Tibial nerve (tissue), 4 donors: ENCODE measurements around the gene SLC51A. TPM values are rescaled to one million over a fixed set of nuclear protein-coding genes. Genes with fewer than 3 reads are reported as not detected.
"Not testable (repeated sequence)": the region's sequence is repeated elsewhere in the genome, so short reads cannot be mapped to it uniquely, and the experiment has no call there.

ENCODE experiments used
- DNase-seq, 2 donors: peaks; one replicate each; pipeline ENCODE4 v3.0.0-alpha.2; 2019; ENCODE audit warnings: low spot score in 2 of 2
- H3K27ac ChIP-seq, 4 donors: fragments of 200-600 bp; sonication (generic) in 3 of 4; one replicate each; pipeline ENCODE4 v1.5.1; 2017 to 2019; ENCODE audit warnings: mild to moderate bottlenecking in 1 of 4
- H3K27me3 ChIP-seq, 2 donors: fragments of 200-600 bp; sonication (generic) in 1 of 2; one replicate each; pipeline versions ENCODE4 v1.5.1 to v1.6.0; 2017 to 2019
- H3K36me3 ChIP-seq, 3 donors: fragments of 200-600 bp; sonication (generic); one replicate each; pipeline ENCODE4 v1.5.1; 2018 to 2019
- H3K4me1 ChIP-seq, 4 donors: fragments of 200-600 bp; sonication (generic) in 3 of 4; one replicate each; pipeline ENCODE4 v1.5.1; 2017 to 2019
- H3K4me3 ChIP-seq, 4 donors: fragments of 200-600 bp; sonication (generic) in 3 of 4; one replicate each; pipeline ENCODE4 v1.5.1; 2017 to 2019; ENCODE audit warnings: mild to moderate bottlenecking in 1 of 4, moderate library complexity in 1 of 4
- H3K9me3 ChIP-seq, 4 donors: fragments of 200-600 bp; sonication (generic) in 3 of 4; one replicate each; pipeline ENCODE4 v1.5.1; 2017 to 2019
- EP300 ChIP-seq, 2 donors: sonication (generic); formaldehyde crosslinking; IDR thresholded peaks; one replicate each; pipeline ENCODE4 v1.6.1; 2017; ENCODE audit warnings: antibody characterized with exemption in 2 of 2, mild to moderate bottlenecking in 1 of 2
- POLR2A ChIP-seq, 2 donors: fragments of 450-650 bp; IDR thresholded peaks; one replicate each; pipeline ENCODE4 v1.6.1; 2017; ENCODE audit warnings: antibody characterized with exemption in 2 of 2, mild to moderate bottlenecking in 2 of 2, moderate library complexity in 2 of 2
- WGBS, 2 donors: methylation state at CpG; one replicate each; pipeline ENCODE4 v1.1.5; 2018; 5-methylcytosine and 5-hydroxymethylcytosine counted together
- total RNA-seq, 4 donors: library from RNA; depleted of rRNA; stranded (reverse); fragments of >200 nt; gene quantifications; one replicate each; pipeline ENCODE4 v1.1.0, GENCODE V29; 2016
- TF ChIP-seq, protein P1 (sequence below), 5 experiments: fragments of 200-600 bp in 3 of 5; fragments of 450-650 bp in 2 of 5; sonication (generic) in 3 of 5; IDR thresholded peaks; one replicate each; pipeline ENCODE4 v1.5.1; 2016 to 2019; ENCODE audit warnings: antibody characterized with exemption in 5 of 5, mild to moderate bottlenecking in 3 of 5, moderate library complexity in 2 of 5

Gene SLC51A
- total RNA-seq, 4 donors from 2014 or later: 0.30 to 0.66 TPM; not detected in 2

DNA sequence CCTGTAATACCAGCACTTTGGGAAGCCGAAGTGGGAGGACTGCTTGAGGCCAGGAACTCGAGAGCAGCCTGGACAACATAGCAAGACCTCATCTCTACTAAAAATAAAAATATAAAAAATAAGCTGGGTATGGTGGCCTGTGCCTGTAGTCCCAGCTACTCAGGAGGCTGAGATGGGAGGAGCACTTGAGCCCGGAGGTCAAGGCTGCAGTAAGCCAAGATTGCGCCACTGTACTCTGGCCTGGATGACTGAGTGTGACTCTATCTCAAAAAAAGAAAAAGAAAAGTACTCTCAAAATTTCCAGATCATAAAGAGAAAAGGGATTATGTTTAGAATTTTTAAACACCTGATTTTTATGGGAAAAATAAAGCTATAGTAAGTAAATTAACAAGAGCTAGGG, 24.1 kb downstream of the SLC51A start:
- Histone ChIP-seq H3K27ac (no peak overlapping the region), H3K4me3 (no peak overlapping the region), H3K9me3 (no peaks in the 10 kb centered on the region), H3K4me1 (peaks cover 0 to 3% (median 0%) of the 10 kb centered on the region in 4 donors), H3K27me3 (no peaks in the 10 kb centered on the region), H3K36me3 (peaks cover 0 to 81% (median 13%) of the 10 kb centered on the region in 3 donors)
- DNase-seq: no peak
- no peak for TF ChIP-seq POLR2A (IDR thresholded peaks at IDR 0.05)
- no peak for TF ChIP-seq EP300 (IDR thresholded peaks at IDR 0.05)
- TF ChIP-seq, protein P1, sequence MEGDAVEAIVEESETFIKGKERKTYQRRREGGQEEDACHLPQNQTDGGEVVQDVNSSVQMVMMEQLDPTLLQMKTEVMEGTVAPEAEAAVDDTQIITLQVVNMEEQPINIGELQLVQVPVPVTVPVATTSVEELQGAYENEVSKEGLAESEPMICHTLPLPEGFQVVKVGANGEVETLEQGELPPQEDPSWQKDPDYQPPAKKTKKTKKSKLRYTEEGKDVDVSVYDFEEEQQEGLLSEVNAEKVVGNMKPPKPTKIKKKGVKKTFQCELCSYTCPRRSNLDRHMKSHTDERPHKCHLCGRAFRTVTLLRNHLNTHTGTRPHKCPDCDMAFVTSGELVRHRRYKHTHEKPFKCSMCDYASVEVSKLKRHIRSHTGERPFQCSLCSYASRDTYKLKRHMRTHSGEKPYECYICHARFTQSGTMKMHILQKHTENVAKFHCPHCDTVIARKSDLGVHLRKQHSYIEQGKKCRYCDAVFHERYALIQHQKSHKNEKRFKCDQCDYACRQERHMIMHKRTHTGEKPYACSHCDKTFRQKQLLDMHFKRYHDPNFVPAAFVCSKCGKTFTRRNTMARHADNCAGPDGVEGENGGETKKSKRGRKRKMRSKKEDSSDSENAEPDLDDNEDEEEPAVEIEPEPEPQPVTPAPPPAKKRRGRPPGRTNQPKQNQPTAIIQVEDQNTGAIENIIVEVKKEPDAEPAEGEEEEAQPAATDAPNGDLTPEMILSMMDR (IDR thresholded peaks at IDR 0.05): no peak
- WGBS, 2 donors: 94 to 95% methylated on average over 4 of the region's 4 CpGs

DNA sequence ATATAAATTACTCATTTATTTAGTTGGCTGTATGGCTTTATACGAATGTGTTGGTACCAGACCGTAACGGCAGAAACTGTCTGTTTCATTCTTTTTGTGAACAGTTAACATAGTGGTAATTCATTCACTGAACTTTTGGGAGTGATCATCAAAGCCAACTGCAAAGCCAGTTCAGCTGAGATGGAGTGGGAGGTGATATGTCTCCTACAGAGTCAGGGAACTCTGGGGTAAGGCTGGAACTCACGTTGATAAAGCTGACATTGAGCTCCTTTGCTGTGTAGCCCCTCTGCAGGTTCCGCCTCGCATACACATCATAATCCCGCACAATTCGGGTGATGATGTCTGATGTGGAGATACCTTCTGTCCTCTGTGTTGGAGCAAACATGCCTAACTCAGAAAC, 25.4 kb downstream of the SLC51A start:
- H3K27me3 ChIP-seq: no peaks in the 10 kb centered on the region
- H3K36me3 ChIP-seq: peaks cover 0 to 90% (median 14%) of the 10 kb centered on the region in 3 donors
- H3K9me3 ChIP-seq: no peaks in the 10 kb centered on the region
- WGBS, 2 donors: 83 to 86% methylated on average over 8 of the region's 8 CpGs
- DNase-seq: no peak
- H3K4me1 ChIP-seq: no peaks in the 10 kb centered on the region
- no peak overlapping the region for H3K4me3 ChIP-seq
- no peak overlapping the region for H3K27ac ChIP-seq
- TF ChIP-seq EP300 (IDR thresholded peaks at IDR 0.05) (no peak), POLR2A (IDR thresholded peaks at IDR 0.05) (no peak)
- TF ChIP-seq, protein P1 (IDR thresholded peaks at IDR 0.05): no peak

DNA sequence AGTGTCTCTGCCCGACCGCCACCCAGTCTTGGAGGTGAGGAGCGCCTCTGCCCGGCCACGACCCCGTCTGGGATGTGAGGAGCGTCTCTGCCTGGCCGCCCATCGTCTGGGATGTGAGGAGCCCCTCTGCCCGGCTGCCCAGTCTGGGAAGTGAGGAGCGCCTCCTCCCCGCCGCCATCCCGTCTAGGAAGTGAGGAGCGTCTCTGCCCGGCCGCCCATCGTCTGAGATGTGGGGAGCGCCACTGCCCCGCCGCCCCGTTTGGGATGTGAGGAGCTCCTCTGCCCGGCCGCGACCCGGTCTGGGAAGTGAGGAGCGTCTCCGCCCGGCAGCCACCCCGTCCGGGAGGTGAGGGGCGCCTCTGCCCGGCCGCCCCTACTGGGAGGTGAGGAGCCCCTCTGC, 27.8 kb downstream of the SLC51A start:
- not testable (repeated sequence) for DNase-seq, H3K4me1 ChIP-seq, H3K4me3 ChIP-seq, H3K9me3 ChIP-seq, H3K27me3 ChIP-seq, H3K27ac ChIP-seq
- 97 to 99% methylated on average over 28 to 32 of the region's 34 CpGs for WGBS, 2 donors
- H3K36me3 ChIP-seq: peaks cover 0 to 86% (median 16%) of the 10 kb centered on the region in 3 donors

DNA sequence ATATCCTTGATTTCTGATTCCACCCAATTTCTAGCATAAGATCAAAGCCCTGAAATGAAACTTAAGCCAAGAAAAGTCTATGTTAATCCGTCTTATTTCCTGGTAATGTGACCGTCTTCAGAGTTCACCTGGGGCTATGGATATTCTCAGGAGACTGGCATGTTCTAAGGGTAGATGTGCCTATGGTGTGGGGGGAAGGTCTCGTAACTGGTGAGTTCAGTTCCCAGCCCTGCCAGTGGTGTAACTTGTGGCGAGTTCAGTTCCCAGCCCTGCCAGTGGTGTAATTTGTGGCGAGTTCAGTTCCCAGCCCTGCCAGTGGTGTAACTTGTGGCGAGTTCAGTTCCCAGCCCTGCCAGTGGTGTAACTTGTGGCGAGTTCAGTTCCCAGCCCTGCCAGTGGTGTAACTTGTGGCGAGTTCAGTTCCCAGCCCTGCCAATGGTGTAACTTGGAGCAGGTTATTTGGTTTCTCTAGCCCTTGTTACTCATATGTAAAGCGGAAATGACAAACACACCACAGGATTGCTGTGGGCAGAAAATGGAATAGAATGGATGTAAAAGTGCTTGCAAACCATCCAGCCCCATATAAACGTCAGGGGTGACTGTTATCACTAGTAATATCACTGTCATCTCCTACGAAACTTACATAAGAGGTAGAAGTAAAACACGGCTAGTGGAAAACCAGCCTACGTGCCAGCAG, 30.4 kb downstream of the SLC51A start:
- no peaks in the 10 kb centered on the region for H3K9me3 ChIP-seq
- no peaks in the 10 kb centered on the region for H3K27me3 ChIP-seq
- no peak for TF ChIP-seq POLR2A (IDR thresholded peaks at IDR 0.05)
- no peak for TF ChIP-seq EP300 (IDR thresholded peaks at IDR 0.05)
- DNase-seq: no peak
- no peaks in the 10 kb centered on the region for H3K4me1 ChIP-seq
- H3K4me3 ChIP-seq: no peak overlapping the region
- H3K27ac ChIP-seq: no peak overlapping the region
- WGBS, 2 donors: 88 to 95% methylated on average over 13 of the region's 13 CpGs
- peaks cover 0 to 61% (median 16%) of the 10 kb centered on the region in 3 donors for H3K36me3 ChIP-seq

DNA sequence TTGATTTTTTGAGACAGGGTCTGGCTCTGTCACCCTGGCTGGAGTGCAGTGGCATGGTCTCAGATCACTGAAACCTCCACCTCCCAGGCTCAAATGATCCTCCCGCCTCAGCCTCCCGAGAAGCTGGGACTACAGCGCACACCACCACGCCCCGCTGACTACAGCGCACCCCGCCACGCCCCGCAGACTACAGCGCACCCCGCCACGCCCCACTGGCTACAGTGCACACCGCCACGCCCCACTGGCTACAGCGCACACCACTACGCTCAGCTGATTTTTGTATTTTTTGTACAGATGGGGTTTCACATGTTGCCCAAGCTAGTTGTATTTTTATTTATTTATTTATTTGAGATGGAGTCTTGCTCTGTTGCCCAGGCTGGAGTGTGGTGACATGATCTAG, 35.6 kb downstream of the SLC51A start:
- TF ChIP-seq POLR2A (IDR thresholded peaks at IDR 0.05): no peak
- TF ChIP-seq, protein P1 (IDR thresholded peaks at IDR 0.05): no peak
- H3K36me3 ChIP-seq: peaks cover 0 to 48% (median 6%) of the 10 kb centered on the region in 3 donors
- H3K9me3 ChIP-seq: no peaks in the 10 kb centered on the region
- H3K27ac ChIP-seq: no peak overlapping the region
- no peak overlapping the region for H3K4me3 ChIP-seq
- no peaks in the 10 kb centered on the region for H3K27me3 ChIP-seq
- no peak for DNase-seq
- no peaks in the 10 kb centered on the region for H3K4me1 ChIP-seq
- 94 to 97% methylated on average over 16 of the region's 16 CpGs for WGBS, 2 donors

DNA sequence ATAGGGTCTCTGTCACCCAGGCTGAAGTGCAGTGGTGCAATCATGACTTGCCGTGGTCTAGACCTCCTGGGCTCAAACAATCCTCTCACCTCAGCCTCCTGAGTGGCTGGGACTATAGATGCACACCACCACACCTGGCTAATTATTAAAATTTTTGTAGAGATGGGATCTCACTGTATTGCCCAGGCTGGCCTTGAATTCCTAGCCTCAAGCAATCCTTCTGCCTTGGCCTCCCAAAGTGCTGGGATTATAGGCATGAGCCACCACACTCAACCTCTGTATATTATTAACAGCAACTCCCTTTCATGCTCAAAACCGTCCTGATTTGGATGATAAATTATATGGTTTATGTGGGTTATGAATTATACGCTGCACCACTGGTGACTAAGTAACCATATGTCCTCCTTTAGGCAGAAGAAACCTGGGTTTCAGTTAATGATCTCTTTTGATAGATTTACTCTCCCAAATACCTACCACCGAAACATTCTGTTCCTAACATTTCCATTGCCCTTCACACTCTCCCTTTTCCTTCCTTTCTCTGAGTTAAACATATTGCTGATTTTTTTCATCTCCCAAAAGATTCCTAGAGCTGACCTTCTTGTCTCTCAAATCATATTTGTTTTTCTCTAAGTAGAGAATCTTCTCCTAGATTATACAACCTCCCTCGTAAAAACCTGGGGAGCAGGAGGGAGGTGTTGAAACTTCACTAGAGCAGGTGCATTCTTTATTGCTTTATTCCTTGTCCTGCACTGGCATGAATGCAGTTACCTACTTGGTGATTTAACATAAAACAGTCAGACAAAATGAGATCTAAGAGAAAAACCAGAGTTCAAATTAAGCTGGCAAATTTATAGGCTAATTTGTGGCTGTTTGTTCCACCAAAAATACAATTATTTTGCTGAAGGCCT, 38.3 kb downstream of the SLC51A start:
- no peak for DNase-seq
- H3K4me3 ChIP-seq: no peak overlapping the region
- no peaks in the 10 kb centered on the region for H3K4me1 ChIP-seq
- TF ChIP-seq, protein P1 (IDR thresholded peaks at IDR 0.05): no peak
- TF ChIP-seq POLR2A (IDR thresholded peaks at IDR 0.05) (no peak), EP300 (IDR thresholded peaks at IDR 0.05) (no peak)
- 78 to 87% methylated on average over 5 of the region's 5 CpGs for WGBS, 2 donors
- no peaks in the 10 kb centered on the region for H3K9me3 ChIP-seq
- no peak overlapping the region for H3K27ac ChIP-seq
- peaks cover 0 to 41% (median 0%) of the 10 kb centered on the region in 3 donors for H3K36me3 ChIP-seq
- no peaks in the 10 kb centered on the region for H3K27me3 ChIP-seq
